ENCODE results near the gene MIX23.

Gene MIX23
- total RNA-seq: 6.6 reads per million, percentile 24 among the genes with 10 or more reads in this experiment

- peak; percentile 79 for DNase-seq
Measured at GRCh38 chr3:122382888-122383666, at the start of gene MIX23. Gene MIX23 (minus strand): TSS chr3:122383231. CDS start chr3:122383224, 7 bp downstream.

- DNase-seq: no peak
Measured at GRCh38 chr3:122430371-122430770, 47.3 kb upstream of the MIX23 start.

- DNase-seq: no peak
Measured at GRCh38 chr3:122427857-122428471, 44.9 kb upstream of the MIX23 start.

- no peak for DNase-seq
Measured at GRCh38 chr3:122421836-122422235, 38.8 kb upstream of the MIX23 start.

GRCh38 chr3:122421101-122421500 is 38.1 kb upstream of the MIX23 start:
- no peak for DNase-seq

GRCh38 chr3:122416966-122417365 is 33.9 kb upstream of the MIX23 start:
- DNase-seq: no peak

GRCh38 chr3:122415762-122416654 is 33.0 kb upstream of the MIX23 start, which contains the start of gene WDR5B:
Gene WDR5B (minus strand): TSS chr3:122416062. CDS start chr3:122415528, 534 bp downstream.
- peak; percentile 98 for DNase-seq

GRCh38 chr3:122415104-122415744 is 32.2 kb upstream of the MIX23 start:
- peak; percentile 30 for DNase-seq

GRCh38 chr3:122414391-122414790 is 31.4 kb upstream of the MIX23 start:
- DNase-seq: no peak

GRCh38 chr3:122410639-122411038 is 27.6 kb upstream of the MIX23 start:
- no peak for DNase-seq

GRCh38 chr3:122410111-122410510 is 27.1 kb upstream of the MIX23 start:
- no peak for DNase-seq

- DNase-seq: no peak
Measured at GRCh38 chr3:122409446-122409845, 26.4 kb upstream of the MIX23 start.

- DNase-seq: no peak
Measured at GRCh38 chr3:122407946-122408345, 24.9 kb upstream of the MIX23 start.

- no peak for DNase-seq
Measured at GRCh38 chr3:122406198-122406597, 23.2 kb upstream of the MIX23 start.

- no peak for DNase-seq
Measured at GRCh38 chr3:122405015-122405414, 22.0 kb upstream of the MIX23 start.

- DNase-seq: no peak
Measured at GRCh38 chr3:122403489-122403888, 20.5 kb upstream of the MIX23 start.

GRCh38 chr3:122398920-122399319 is 15.9 kb upstream of the MIX23 start:
- no peak for DNase-seq

GRCh38 chr3:122397201-122397600 is 14.2 kb upstream of the MIX23 start:
- no peak for DNase-seq

- no peak for DNase-seq
Measured at GRCh38 chr3:122396511-122396910, 13.5 kb upstream of the MIX23 start.

- DNase-seq: no peak
Measured at GRCh38 chr3:122395582-122395981, 12.6 kb upstream of the MIX23 start.

GRCh38 chr3:122394173-122394572 is 11.1 kb upstream of the MIX23 start:
- DNase-seq: no peak

All from effector CD4-positive, alpha-beta T cell (primary cell).